Ovary (tissue), 9 donors: ENCODE results near the gene CFAP65. TPM values are rescaled to one million over a fixed set of nuclear protein-coding genes. Genes with fewer than 3 reads are reported as not detected.

ENCODE experiments used
- DNase-seq, 5 donors: peaks; one replicate each; pipeline ENCODE4 v3.0.0-alpha.2; 2019 to 2020
- H3K27ac ChIP-seq, 2 donors: fragments of 200-600 bp; one replicate each; pipeline versions ENCODE4 v1.5.1 to v1.8.0; 2019 to 2022
- H3K27me3 ChIP-seq: fragments of 200-600 bp; one replicate; pipeline ENCODE4 v1.8.0; 2022
- H3K36me3 ChIP-seq: fragments of 200-600 bp; sonication (generic); one replicate; pipeline ENCODE4 v1.5.1; 2019
- H3K4me1 ChIP-seq: one replicate; pipeline ENCODE4 v1.8.1; 2013; ENCODE audit warnings: mild to moderate bottlenecking, moderate library complexity; ENCODE audit not compliant: insufficient read depth
- H3K4me3 ChIP-seq: fragments of 200-600 bp; sonication (generic); one replicate; pipeline ENCODE4 v1.5.1; 2017
- H3K9me3 ChIP-seq, 2 donors: fragments of 200-600 bp in 1 of 2; sonication (generic) in 1 of 2; one replicate each; pipeline versions ENCODE4 v1.5.1 to v1.8.1; 2013 to 2019; ENCODE audit warnings: mild to moderate bottlenecking in 1 of 2, moderate library complexity in 1 of 2
- CTCF ChIP-seq, 3 donors: fragments of 450-650 bp in 2 of 3; fragments of 200-600 bp in 1 of 3; IDR thresholded peaks; one replicate each; pipeline versions ENCODE4 v1.5.1 to v1.8.0; 2016 to 2022; ENCODE audit warnings: antibody characterized with exemption in 3 of 3, mild to moderate bottlenecking in 1 of 3
- EP300 ChIP-seq: sonication (generic); formaldehyde crosslinking; IDR thresholded peaks from one replicate; pipeline ENCODE4 v1.6.1; 2017; ENCODE audit warnings: antibody characterized with exemption
- POLR2A ChIP-seq: fragments of 450-650 bp; IDR thresholded peaks from one replicate; pipeline ENCODE4 v1.6.1; 2017; ENCODE audit warnings: antibody characterized with exemption, mild to moderate bottlenecking, moderate library complexity
- WGBS, 3 donors: extraction: QIAGEN DNeasy Blood & Tissue Kit in 1 of 3; methylation state at CpG; one replicate each; pipeline versions ENCODE4 v1.1.5 to v1.1.7; 2013 to 2017; 5-methylcytosine and 5-hydroxymethylcytosine counted together
- intact Hi-C, 4 donors: fragments of 100-400 bp; cut with DNase I; formaldehyde crosslinking; loops; one replicate each; pipeline versions ENCODE4 v1.11.0 to v1.15.1; 2022 to 2023
- polyA plus RNA-seq, 2 donors: library from polyadenylated mRNA; stranded (reverse); fragments of 200-250 nt in 1 of 2; fragments of 350-450 nt in 1 of 2; fragmentation: Illumina TruSeq in 1 of 2; extraction: RNeasy Lipid Tissue Mini Kit (QIAGEN cat#74804) in 1 of 2; gene quantifications; one replicate each; pipeline ENCODE4 v1.2.3, GENCODE V29; 2013 to 2014
- total RNA-seq, 7 donors: library from RNA; depleted of rRNA in 2 of 7; stranded (reverse); fragments of >200 nt in 2 of 7; fragmentation: NEBNext Ultra II Directional in 3 of 7; extraction: Animal tissue kit (Norgen Biotek cat#: 25700) in 3 of 7; gene quantifications; one replicate each; pipeline versions ENCODE4 v1.1.0 to v1.2.4, GENCODE V29; 2016 to 2023
- donor health status: DM: no; HTN: no; CAD: no; lungs with moderate emphysema.
- donor health status: DM: no; HTN: no; CAD: no.
- donor health status: Bipolar disorder and iron deficiency.
- donor health status: DM: yes; HTN: yes; CAD: no.
- donor health status: DM: no; HTN: no; CAD: no.
- donor health status: DM: yes; HTN: yes; CAD: no.

The CFAP65 gene
- total and polyA plus RNA-seq, 9 donors: 0.04 to 19.6 (median 0.90) TPM; not detected in 3

- Histone ChIP-seq H3K36me3 (no peaks in the 10 kb centered on the region), H3K27ac (no peak overlapping the region), H3K4me3 (no peak overlapping the region), H3K4me1 (no peaks in the 10 kb centered on the region), H3K27me3 (no peaks in the 10 kb centered on the region), H3K9me3 (no peaks in the 10 kb centered on the region)
- no peak for DNase-seq
- 83 to 88% (median 85%) methylated on average over 3 of the region's 3 CpGs for WGBS, 3 donors
- intact Hi-C loops: no loop called here
- TF ChIP-seq CTCF (IDR thresholded peaks at IDR 0.05): no peak
- TF ChIP-seq POLR2A: no peak
- TF ChIP-seq EP300: no peak
Observed at GRCh38 chr2:219078126-219078525, 36.8 kb upstream of the CFAP65 start.

- no peak for DNase-seq
- no peak overlapping the region for H3K27ac ChIP-seq
- intact Hi-C loops: no loop called here
- TF ChIP-seq CTCF (IDR thresholded peaks at IDR 0.05) (no peak), POLR2A (no peak), EP300 (no peak)
- no peaks in the 10 kb centered on the region for H3K27me3 ChIP-seq
- 85 to 93% (median 90%) methylated on average over 3 of the region's 3 CpGs for WGBS, 3 donors
- H3K36me3 ChIP-seq: no peaks in the 10 kb centered on the region
- no peaks in the 10 kb centered on the region for H3K4me1 ChIP-seq
- no peaks in the 10 kb centered on the region for H3K9me3 ChIP-seq
- no peak overlapping the region for H3K4me3 ChIP-seq
Observed at GRCh38 chr2:219076253-219076652, 34.9 kb upstream of the CFAP65 start.

DNA sequence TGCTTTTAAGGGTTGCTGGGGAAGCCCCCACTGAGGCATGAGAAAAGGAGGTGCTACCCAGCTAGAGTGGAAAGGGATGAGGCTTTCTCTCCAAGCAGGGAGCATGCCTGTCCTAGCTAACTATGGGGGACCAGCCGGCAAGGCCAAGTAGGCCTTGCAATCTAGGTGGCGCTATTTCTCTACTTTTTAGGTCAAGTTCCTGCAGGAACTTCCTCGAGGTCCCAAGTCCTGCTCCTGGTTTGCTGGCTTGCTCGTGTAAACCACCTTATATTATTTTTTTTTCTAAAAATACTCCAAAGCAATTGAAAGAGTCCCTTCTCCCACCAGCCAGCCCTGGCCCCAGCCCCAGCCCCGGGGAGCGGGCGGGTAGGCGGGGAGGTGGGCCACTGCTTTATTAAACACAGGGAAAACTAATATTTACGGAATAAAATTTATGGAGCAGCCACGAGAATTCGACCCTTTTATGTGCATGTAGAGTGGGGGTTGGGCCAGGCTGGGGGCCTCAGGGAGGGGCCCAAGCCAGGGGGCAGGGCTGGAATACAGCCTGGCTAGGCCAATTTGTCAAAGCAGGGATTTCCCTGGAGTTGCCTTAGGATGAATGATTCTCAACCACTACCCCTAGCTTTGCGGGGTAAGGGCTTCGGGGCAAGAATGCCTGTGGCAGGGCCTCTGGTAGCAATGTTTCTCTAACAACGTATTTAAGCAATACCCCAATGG is 32.3 kb upstream of the CFAP65 start:
- intact Hi-C loops: no loop called here
- WGBS, 3 donors: 53 to 57% (median 55%) methylated on average over 14 of the region's 14 CpGs
- Histone ChIP-seq H3K9me3 (no peaks in the 10 kb centered on the region), H3K36me3 (no peaks in the 10 kb centered on the region), H3K4me3 (no peak overlapping the region), H3K27ac (no peak overlapping the region), H3K27me3 (no peaks in the 10 kb centered on the region), H3K4me1 (no peaks in the 10 kb centered on the region)
- no peak for TF ChIP-seq POLR2A
- TF ChIP-seq EP300: no peak
- TF ChIP-seq CTCF (IDR thresholded peaks at IDR 0.05): no peak
- peak in 1 of 5 donors; percentile 26 for DNase-seq

GRCh38 chr2:219072741-219073250 is 31.5 kb upstream of the CFAP65 start:
- Histone ChIP-seq H3K36me3 (no peaks in the 10 kb centered on the region), H3K27me3 (no peaks in the 10 kb centered on the region), H3K4me3 (no peak overlapping the region), H3K4me1 (no peaks in the 10 kb centered on the region), H3K27ac (no peak overlapping the region), H3K9me3 (no peaks in the 10 kb centered on the region)
- WGBS, 3 donors: 84 to 85% (median 84%) methylated on average over 9 of the region's 9 CpGs
- intact Hi-C loops: no loop called here
- TF ChIP-seq EP300: no peak
- TF ChIP-seq CTCF (IDR thresholded peaks at IDR 0.05): no peak
- no peak for TF ChIP-seq POLR2A
- no peak for DNase-seq
